ENCODE results near the gene LIPF.

LIPF gene

GRCh38 chr10:88623835-88624234, 40.4 kb upstream of the LIPF start:
- H3K4me1 ChIP-seq (ENCODE audit: control insufficient read depth, insufficient read depth, low read length): no peaks in the 10 kb centered on the region
- POLR2A ChIA-PET: no interaction called here
- no peak for TF ChIP-seq ZNF202 (tag by site-specific recombination; IDR thresholded peaks at IDR 0.05; ENCODE audit: borderline replicate concordance)
- no peak for TF ChIP-seq ZNF629 (tag by site-specific recombination; IDR thresholded peaks at IDR 0.05)
- TF ChIP-seq ZNF501 (tag by site-specific recombination; IDR thresholded peaks at IDR 0.05): no peak
- no peak for TF ChIP-seq ZFHX2 (tag by site-specific recombination; conservative IDR thresholded peaks at IDR 0.05)
- no peak for TF ChIP-seq ZNF544 (tag by site-specific recombination; IDR thresholded peaks at IDR 0.05)
- no peak for TF ChIP-seq KLF17 (tag by site-specific recombination; IDR thresholded peaks at IDR 0.05)
- TF ChIP-seq ZNF280D (tag by site-specific recombination; IDR thresholded peaks at IDR 0.05): no peak
- H3K9me3 ChIP-seq (ENCODE audit: control insufficient read depth, insufficient read depth, low read depth, low read length): no peaks in the 10 kb centered on the region
- H3K36me3 ChIP-seq (ENCODE audit: control insufficient read depth in 2 of 2, insufficient read depth in 1 of 2, low read length in 2 of 2): no peaks in the 10 kb centered on the region
- CTCF ChIA-PET: interaction anchor here (0.7 kb wide), 1 partner anchor 506 kb away, joined by 3 read pairs; no protein-coding TSS in a partner anchor
- H3K27ac ChIP-seq (ENCODE audit: extremely low read depth, low read depth, low read length): no peak overlapping the region
- no peak overlapping the region for H3K4me3 ChIP-seq (ENCODE audit: low read depth, low read length)

GRCh38 chr10:88624840-88625239, 39.4 kb upstream of the LIPF start:
- no peak overlapping the region for H3K4me3 ChIP-seq (ENCODE audit: low read depth, low read length)
- no peaks in the 10 kb centered on the region for H3K36me3 ChIP-seq (ENCODE audit: control insufficient read depth in 2 of 2, insufficient read depth in 1 of 2, low read length in 2 of 2)
- TF ChIP-seq ZFP69B (tag by site-specific recombination; IDR thresholded peaks at IDR 0.05): no peak
- TF ChIP-seq ZNF239 (tag by site-specific recombination; IDR thresholded peaks at IDR 0.05): no peak
- TF ChIP-seq ZNF670 (tag by site-specific recombination; IDR thresholded peaks at IDR 0.05; ENCODE audit: low read depth): no peak
- no peak for TF ChIP-seq ZNF704 (tag by site-specific recombination; IDR thresholded peaks at IDR 0.05)
- no peak for TF ChIP-seq ZNF184 (tag by site-specific recombination; IDR thresholded peaks at IDR 0.05)
- no peak for TF ChIP-seq REST (tag by site-specific recombination; IDR thresholded peaks at IDR 0.05)
- no peak for TF ChIP-seq ZNF610 (tag by site-specific recombination; IDR thresholded peaks at IDR 0.05; ENCODE audit: borderline replicate concordance)
- no peak for TF ChIP-seq REPIN1 (tag by site-specific recombination; IDR thresholded peaks at IDR 0.05; ENCODE audit: low read depth)
- TF ChIP-seq ZNF791 (tag by site-specific recombination; IDR thresholded peaks at IDR 0.05): no peak
- no peak for TF ChIP-seq ZNF596 (tag by site-specific recombination; IDR thresholded peaks at IDR 0.05)
- TF ChIP-seq ZFHX2 (tag by site-specific recombination; conservative IDR thresholded peaks at IDR 0.05): no peak
- TF ChIP-seq PBX3 (CRISPR knock-in tag; IDR thresholded peaks at IDR 0.05): no peak
- TF ChIP-seq ZNF398 (tag by site-specific recombination; IDR thresholded peaks at IDR 0.05): no peak
- TF ChIP-seq ZNF266 (tag by site-specific recombination; IDR thresholded peaks at IDR 0.05; ENCODE audit: low read depth): no peak
- H3K9me3 ChIP-seq (ENCODE audit: control insufficient read depth, insufficient read depth, low read depth, low read length): no peaks in the 10 kb centered on the region
- ChIA-PET POLR2A (no interaction called here), CTCF (no interaction called here)
- no peaks in the 10 kb centered on the region for H3K4me1 ChIP-seq (ENCODE audit: control insufficient read depth, insufficient read depth, low read length)
- no peak overlapping the region for H3K27ac ChIP-seq (ENCODE audit: extremely low read depth, low read depth, low read length)
